Esophagus muscularis mucosa (tissue), 4 donors: ENCODE data around the gene SFT2D3.
A peak's percentile ranks its signal among the peaks of the same experiment; 100 is the strongest.

Experiments
- CTCF ChIP-seq, 3 experiments: fragments of 200-600 bp in 2 of 3; fragments of 450-650 bp in 1 of 3; sonication (generic) in 2 of 3; IDR thresholded peaks; one replicate each; pipeline ENCODE4 v1.5.1; 2017 to 2019; ENCODE audit warnings: antibody characterized with exemption in 3 of 3, mild to moderate bottlenecking in 2 of 3, moderate library complexity in 1 of 3
- EP300 ChIP-seq: sonication (generic); formaldehyde crosslinking; IDR thresholded peaks from one replicate; pipeline ENCODE4 v1.6.1; 2017; ENCODE audit warnings: antibody characterized with exemption
- POLR2A ChIP-seq: fragments of 450-650 bp; IDR thresholded peaks from one replicate; pipeline ENCODE4 v1.6.1; 2017; ENCODE audit warnings: antibody characterized with exemption, moderate library complexity, mild to moderate bottlenecking, low read depth
- POLR2AphosphoS5 ChIP-seq, 2 donors: sonication (generic); formaldehyde crosslinking; IDR thresholded peaks; one replicate each; pipeline ENCODE4 v1.6.1; 2017; ENCODE audit warnings: antibody characterized with exemption in 2 of 2

GRCh38 chr2:127733816-127734537 lies 32.7 kb downstream of the SFT2D3 start:
- TF ChIP-seq EP300 (no peak), CTCF (IDR thresholded peaks at IDR 0.05) (no peak), POLR2A (no peak), POLR2AphosphoS5 (IDR thresholded peaks at IDR 0.05) (peak in 1 of 2 donors; percentile 48)
